GM12891 (cell line): ENCODE data around the gene TBC1D1.

ENCODE experiments used
- PAX5 ChIP-seq: IDR thresholded peaks from 2 replicates; pipeline ENCODE4 v1.6.1; 2011; ENCODE audit warnings: low read length, moderate library complexity, mild to moderate bottlenecking; ENCODE audit not compliant: insufficient read depth, severe bottlenecking
- POLR2A ChIP-seq: IDR thresholded peaks from 2 replicates; pipeline ENCODE4 v1.6.1; 2011; ENCODE audit warnings: low read depth, low read length, control low read depth
- POLR2AphosphoS5 ChIP-seq: IDR thresholded peaks from 2 replicates; pipeline ENCODE4 v1.6.1; 2011; ENCODE audit warnings: low read depth, low read length, control low read depth
- POU2F2 ChIP-seq: IDR thresholded peaks from 2 replicates; pipeline ENCODE4 v1.6.1; 2011; ENCODE audit warnings: low read depth, mild to moderate bottlenecking, control low read depth, low read length, moderate library complexity
- SPI1 ChIP-seq: IDR thresholded peaks from 2 replicates; pipeline ENCODE4 v1.6.1; 2011; ENCODE audit warnings: low read depth, low read length, control low read depth
- TAF1 ChIP-seq: IDR thresholded peaks from 2 replicates; pipeline ENCODE4 v1.6.1; 2011; ENCODE audit warnings: low read depth, low read length, control low read depth

GRCh38 chr4:38004887-38005286 lies 114.0 kb downstream of the TBC1D1 start:
- TF ChIP-seq POLR2A: no peak
- no peak for TF ChIP-seq TAF1
- no peak for TF ChIP-seq POLR2AphosphoS5
- TF ChIP-seq SPI1: no peak
- TF ChIP-seq POU2F2: no peak
- no peak for TF ChIP-seq PAX5
